ENCODE data around the gene PILRB. TPM values are rescaled to one million over a fixed set of nuclear protein-coding genes. Genes with fewer than 3 reads are reported as not detected.

Gene PILRB
- total and polyA plus RNA-seq, 9 of the 15 experiments (the other 6 are each of a cell fraction or from before 2014, with no cell fraction given): 6.2 to 94.6 (median 37.0) TPM

DNA sequence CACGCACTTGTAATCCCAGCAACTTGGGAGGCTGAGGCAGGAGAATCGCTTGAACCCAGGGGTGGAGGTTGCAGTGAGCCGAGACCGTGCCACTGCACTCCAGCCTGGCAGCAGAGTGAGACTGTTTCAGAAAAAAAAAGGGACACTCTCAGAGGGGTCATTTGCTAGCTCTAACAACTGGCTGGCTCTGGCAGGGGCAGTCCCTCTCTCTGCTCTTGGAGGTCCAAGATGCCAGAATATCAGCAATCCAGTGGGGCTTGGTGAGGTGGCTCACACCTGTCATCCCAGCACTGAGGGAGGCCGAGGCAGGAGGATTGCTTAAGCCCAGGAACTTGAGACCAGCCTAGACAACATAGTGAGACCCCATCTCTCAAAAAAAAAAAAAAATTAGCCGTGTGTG lies 12.8 kb downstream of the PILRB start:
- H3K4me3 ChIP-seq: no peak overlapping the region
- peaks cover 11% of the 10 kb centered on the region; the same call in 1 of the 3 replicates for H3K36me3 ChIP-seq (ENCODE audit: control insufficient read depth, insufficient read depth, low read length)
- no peaks in the 10 kb centered on the region for H3K79me2 ChIP-seq (ENCODE audit: control insufficient read depth, insufficient read depth, low read length)
- H2AFZ ChIP-seq (ENCODE audit: low read depth, low read length): no peak overlapping the region
- H3K27me3 ChIP-seq (ENCODE audit: control insufficient read depth in 2 of 2, insufficient read depth in 2 of 2, low read length in 2 of 2): no peaks in the 10 kb centered on the region
- 0 out of 2 replicates have a peak, but pooled peaks have one; percentile 7 for TF ChIP-seq SUPT5H (IDR thresholded peaks at IDR 0.05)
- no peak for TF ChIP-seq GATAD2A (IDR thresholded peaks at IDR 0.05)
- TF ChIP-seq POLR2A (conservative IDR thresholded peaks at IDR 0.05): 0 out of 2 replicates have a peak, but pooled peaks have one; percentile 3
- 59% methylated on average over 6 of the region's 6 CpGs for WGBS (ENCODE audit: insufficient coverage, low coverage, missing lambda C conversion rate)
- no peaks in the 10 kb centered on the region for H3K9me1 ChIP-seq (ENCODE audit: control insufficient read depth, insufficient read depth, low read length)
- intact Hi-C loops (cut with micrococcal nuclease): loop anchor here (5.0 kb wide), 1 partner anchor 37 kb away; no protein-coding TSS in a partner anchor
- FAIRE-seq: no peak
- DNase-seq (ENCODE audit: extremely low read depth in 1 of 4, low spot score in 3 of 4): no peak
- H3K9ac ChIP-seq (ENCODE audit: insufficient read depth in 1 of 2, low read depth in 2 of 2, low read length in 2 of 2): no peak overlapping the region
- no peaks in the 10 kb centered on the region for H3K9me3 ChIP-seq (replicated peaks; ENCODE audit: control insufficient read depth, insufficient read depth, low read depth, low read length)
- in situ Hi-C loops (cut with MboI): no loop called here
- CTCF ChIA-PET (ENCODE audit: low intra/inter-chr PET ratio): no interaction called here
- H3K4me2 ChIP-seq (ENCODE audit: insufficient read depth, low read length): no peak overlapping the region
- peaks cover 4 to 47% of the 10 kb centered on the region in 2 experiments; a peak in 4 of 5 replicates for H3K4me1 ChIP-seq (replicated peaks in 1 of 2; ENCODE audit: control insufficient read depth in 2 of 2, insufficient read depth in 2 of 2, low read length in 2 of 2)
- H4K20me1 ChIP-seq (replicated peaks; ENCODE audit: control insufficient read depth, insufficient read depth, low read length): no peaks in the 10 kb centered on the region
- BruUV-seq (replicated peaks): no TSS peak
- POLR2A ChIA-PET: interaction anchor here (0.5 to 0.6 kb wide), 3 partner anchors 12 to 755 kb away, joined by 3 read pairs; no protein-coding TSS in a partner anchor
- no peak overlapping the region for H3K27ac ChIP-seq (ENCODE audit: extremely low read depth, low read depth, low read length)
- ATAC-seq: no peak

DNA sequence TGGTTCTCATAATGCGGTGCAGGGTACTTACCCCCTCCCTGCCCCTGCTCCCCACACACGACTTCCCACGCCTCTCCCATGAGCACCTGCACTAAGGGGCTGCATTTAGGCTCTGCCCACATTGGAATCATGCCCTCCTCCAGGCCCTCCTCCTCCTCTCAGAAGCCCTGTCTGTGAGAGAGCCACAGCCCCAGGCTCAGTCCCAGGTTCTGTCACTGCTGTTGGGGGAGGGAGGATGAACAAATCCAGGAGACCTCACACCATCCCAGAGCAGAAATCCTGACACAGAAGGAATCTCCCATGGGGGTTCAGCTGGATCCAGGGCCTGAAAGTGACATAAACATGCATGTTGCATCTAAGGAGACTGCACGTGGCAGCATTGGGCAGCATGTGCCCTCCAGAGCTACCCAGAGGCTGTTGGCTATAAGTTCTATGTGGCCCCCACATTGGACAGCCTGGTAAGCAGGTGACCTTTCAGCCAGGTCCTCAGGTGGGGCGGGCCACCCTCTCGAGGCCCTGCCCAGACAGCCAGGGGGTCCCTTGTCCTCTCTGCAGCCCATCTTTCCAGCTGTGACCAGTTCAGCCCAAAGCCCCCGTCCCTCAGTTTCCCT lies 13.7 kb downstream of the PILRB start:
- H3K9me1 ChIP-seq (ENCODE audit: control insufficient read depth, insufficient read depth, low read length): no peaks in the 10 kb centered on the region
- no TSS peak for BruUV-seq (replicated peaks)
- DNase-seq (ENCODE audit: extremely low read depth in 1 of 4, low spot score in 3 of 4): no peak
- 0 out of 2 replicates have a peak, but pooled peaks have one; percentile 12 for TF ChIP-seq ZNF324 (CRISPR knock-in tag; IDR thresholded peaks at IDR 0.05)
- TF ChIP-seq RBM14 (IDR thresholded peaks at IDR 0.05; ENCODE audit: borderline replicate concordance, insufficient read depth, low read depth, low read length): no peak
- 0 out of 2 replicates have a peak, but pooled peaks have one; percentile 16 for TF ChIP-seq ZBTB17 (CRISPR knock-in tag; IDR thresholded peaks at IDR 0.05)
- no peak for TF ChIP-seq MYBL2 (IDR thresholded peaks at IDR 0.05; ENCODE audit: low read depth)
- TF ChIP-seq MYBL2 (CRISPR knock-in tag; IDR thresholded peaks at IDR 0.05; ENCODE audit: borderline replicate concordance): no peak
- no peak for TF ChIP-seq BCLAF1 (IDR thresholded peaks at IDR 0.05; ENCODE audit: borderline replicate concordance in 1 of 2, control insufficient read depth in 1 of 2, low read depth in 2 of 2, low read length in 1 of 2)
- TF ChIP-seq POLR2G (IDR thresholded peaks at IDR 0.05; ENCODE audit: low read depth, low read length): peak; percentile 62
- peak in 1 of 2 experiments; percentile 12; a peak in 1 of 4 replicates for TF ChIP-seq MAZ (CRISPR knock-in tag; conservative IDR thresholded peaks at IDR 0.05 in 1 of 2, IDR thresholded peaks at IDR 0.05 in 1 of 2)
- TF ChIP-seq SIRT6 (IDR thresholded peaks at IDR 0.05; ENCODE audit: low read depth, low read length): peak; percentile 13
- H3K4me1 ChIP-seq (replicated peaks in 1 of 2; ENCODE audit: control insufficient read depth in 2 of 2, insufficient read depth in 2 of 2, low read length in 2 of 2): peaks cover 4 to 45% of the 10 kb centered on the region in 2 experiments; a peak in 4 of 5 replicates
- H3K79me2 ChIP-seq (ENCODE audit: control insufficient read depth, insufficient read depth, low read length): no peaks in the 10 kb centered on the region
- ATAC-seq: no peak
- peak overlapping the region in 1 of 2 experiments; percentile 49; a peak in 1 of 4 replicates for H3K9ac ChIP-seq (ENCODE audit: insufficient read depth in 1 of 2, low read depth in 2 of 2, low read length in 2 of 2)
- WGBS (ENCODE audit: insufficient coverage, low coverage, missing lambda C conversion rate): 59% methylated on average over 7 of the region's 7 CpGs
- H3K9me3 ChIP-seq (replicated peaks; ENCODE audit: control insufficient read depth, insufficient read depth, low read depth, low read length): no peaks in the 10 kb centered on the region
- H3K27me3 ChIP-seq (ENCODE audit: control insufficient read depth in 2 of 2, insufficient read depth in 2 of 2, low read length in 2 of 2): no peaks in the 10 kb centered on the region
- no peak for FAIRE-seq
- H3K36me3 ChIP-seq (ENCODE audit: control insufficient read depth, insufficient read depth, low read length): peaks cover 10% of the 10 kb centered on the region; the same call in 1 of the 3 replicates
- CTCF ChIA-PET (ENCODE audit: low intra/inter-chr PET ratio): no interaction called here
- intact Hi-C loops (cut with micrococcal nuclease) (loop anchor here (5.0 kb wide), 1 partner anchor 36 kb away; no protein-coding TSS in a partner anchor), in situ Hi-C loops (cut with MboI) (no loop called here)
- H2AFZ ChIP-seq (ENCODE audit: low read depth, low read length): no peak overlapping the region
- POLR2A ChIA-PET: interaction anchor here (0.6 kb wide), 1 partner anchor 863 kb away, joined by 3 read pairs; no protein-coding TSS in a partner anchor
- no peaks in the 10 kb centered on the region for H4K20me1 ChIP-seq (replicated peaks; ENCODE audit: control insufficient read depth, insufficient read depth, low read length)
- H3K4me2 ChIP-seq (ENCODE audit: insufficient read depth, low read length): no peak overlapping the region
- no peak overlapping the region for H3K27ac ChIP-seq (ENCODE audit: extremely low read depth, low read depth, low read length)
- no peak overlapping the region for H3K4me3 ChIP-seq
